HL-60 (cell line): ENCODE measurements around the gene TMEM140.

Source experiments
- DNase-seq, 2 experiments: peaks; one replicate each; pipeline ENCODE4 v3.0.0-alpha.2; 2010 to 2020; ENCODE audit warnings: low read depth in 1 of 2, low spot score in 1 of 2
- H3K27ac ChIP-seq: fragments of 250-450 bp; sonication (Bioruptor Pico); replicated peaks from 2 replicates; pipeline ENCODE4 v1.5.1; 2020; ENCODE audit warnings: mild to moderate bottlenecking, moderate library complexity
- H3K27me3 ChIP-seq: fragments of 250-450 bp; sonication (Bioruptor Pico); 2 replicates; pipeline ENCODE4 v1.5.1; 2021; ENCODE audit warnings: mild to moderate bottlenecking, moderate library complexity; ENCODE audit not compliant: insufficient read depth, poor library complexity, severe bottlenecking
- H3K4me3 ChIP-seq: replicated peaks from 2 replicates; pipeline ENCODE4 v1.5.1; 2011; ENCODE audit warnings: mild to moderate bottlenecking, control low read depth, low read length; ENCODE audit not compliant: insufficient read depth
- GABPA ChIP-seq: IDR thresholded peaks from 2 replicates; pipeline ENCODE4 v1.6.1; 2012; ENCODE audit warnings: low read depth
- POLR2AphosphoS5 ChIP-seq: IDR thresholded peaks from 2 replicates; pipeline ENCODE4 v1.6.1; 2012; ENCODE audit warnings: low read depth
- REST ChIP-seq: IDR thresholded peaks from 2 replicates; pipeline ENCODE4 v1.6.1; 2012; ENCODE audit warnings: low read depth; ENCODE audit not compliant: insufficient replicate concordance
- SPI1 ChIP-seq: IDR thresholded peaks from 2 replicates; pipeline ENCODE4 v1.6.1; 2012; ENCODE audit warnings: low read depth, mild to moderate bottlenecking, borderline replicate concordance
- TF ChIP-seq, protein P1 (sequence below): IDR thresholded peaks from one replicate; pipeline ENCODE4 v1.5.1; 2011; ENCODE audit warnings: low read length, control low read depth, inconsistent platforms; ENCODE audit not compliant: insufficient read depth

The TMEM140 gene

GRCh38 chr7:135161669-135162068 lies 13.8 kb downstream of the TMEM140 start:
- H3K27me3 ChIP-seq = no peaks in the 10 kb centered on the region
- TF ChIP-seq POLR2AphosphoS5 = no peak
- no peak for TF ChIP-seq GABPA
- no peak for DNase-seq
- H3K4me3 ChIP-seq = no peak overlapping the region
- peak overlapping the region; percentile 92 for H3K27ac ChIP-seq

DNA sequence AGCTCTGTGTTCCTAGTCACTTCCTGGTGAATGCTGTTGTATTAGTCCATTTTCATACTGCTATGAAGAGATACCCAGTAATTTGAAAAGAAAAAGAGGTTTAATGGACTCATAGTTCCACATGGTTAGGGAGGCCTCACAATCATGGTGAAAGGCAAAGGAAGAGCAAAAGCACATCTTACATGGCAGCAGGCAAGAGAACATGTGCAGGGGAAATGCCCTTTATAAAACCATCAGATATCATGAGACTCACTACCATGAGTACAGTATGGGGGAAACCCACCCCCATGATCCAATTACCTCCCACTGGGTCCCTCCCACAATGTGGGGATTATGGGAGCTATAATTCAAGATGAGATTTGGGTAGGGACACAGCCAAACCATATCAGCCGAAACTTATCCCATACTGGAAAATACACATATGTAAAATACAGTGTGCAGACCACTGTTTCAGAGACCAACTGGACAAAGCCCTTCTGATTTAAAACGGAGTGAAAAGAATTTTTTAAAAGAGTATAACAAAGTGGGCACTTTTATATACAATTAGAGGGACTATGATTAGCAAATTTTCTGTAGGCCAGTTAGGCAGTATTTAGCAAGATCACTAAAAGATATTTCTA lies 14.6 kb downstream of the TMEM140 start:
- TF ChIP-seq GABPA = no peak
- no peak for TF ChIP-seq REST
- TF ChIP-seq, protein P1, sequence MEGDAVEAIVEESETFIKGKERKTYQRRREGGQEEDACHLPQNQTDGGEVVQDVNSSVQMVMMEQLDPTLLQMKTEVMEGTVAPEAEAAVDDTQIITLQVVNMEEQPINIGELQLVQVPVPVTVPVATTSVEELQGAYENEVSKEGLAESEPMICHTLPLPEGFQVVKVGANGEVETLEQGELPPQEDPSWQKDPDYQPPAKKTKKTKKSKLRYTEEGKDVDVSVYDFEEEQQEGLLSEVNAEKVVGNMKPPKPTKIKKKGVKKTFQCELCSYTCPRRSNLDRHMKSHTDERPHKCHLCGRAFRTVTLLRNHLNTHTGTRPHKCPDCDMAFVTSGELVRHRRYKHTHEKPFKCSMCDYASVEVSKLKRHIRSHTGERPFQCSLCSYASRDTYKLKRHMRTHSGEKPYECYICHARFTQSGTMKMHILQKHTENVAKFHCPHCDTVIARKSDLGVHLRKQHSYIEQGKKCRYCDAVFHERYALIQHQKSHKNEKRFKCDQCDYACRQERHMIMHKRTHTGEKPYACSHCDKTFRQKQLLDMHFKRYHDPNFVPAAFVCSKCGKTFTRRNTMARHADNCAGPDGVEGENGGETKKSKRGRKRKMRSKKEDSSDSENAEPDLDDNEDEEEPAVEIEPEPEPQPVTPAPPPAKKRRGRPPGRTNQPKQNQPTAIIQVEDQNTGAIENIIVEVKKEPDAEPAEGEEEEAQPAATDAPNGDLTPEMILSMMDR = no peak
- TF ChIP-seq POLR2AphosphoS5 = no peak
- no peak for TF ChIP-seq SPI1
- Histone ChIP-seq H3K27me3 (no peaks in the 10 kb centered on the region), H3K27ac (peak overlapping the region; percentile 92), H3K4me3 (no peak overlapping the region)
- no peak for DNase-seq

DNA sequence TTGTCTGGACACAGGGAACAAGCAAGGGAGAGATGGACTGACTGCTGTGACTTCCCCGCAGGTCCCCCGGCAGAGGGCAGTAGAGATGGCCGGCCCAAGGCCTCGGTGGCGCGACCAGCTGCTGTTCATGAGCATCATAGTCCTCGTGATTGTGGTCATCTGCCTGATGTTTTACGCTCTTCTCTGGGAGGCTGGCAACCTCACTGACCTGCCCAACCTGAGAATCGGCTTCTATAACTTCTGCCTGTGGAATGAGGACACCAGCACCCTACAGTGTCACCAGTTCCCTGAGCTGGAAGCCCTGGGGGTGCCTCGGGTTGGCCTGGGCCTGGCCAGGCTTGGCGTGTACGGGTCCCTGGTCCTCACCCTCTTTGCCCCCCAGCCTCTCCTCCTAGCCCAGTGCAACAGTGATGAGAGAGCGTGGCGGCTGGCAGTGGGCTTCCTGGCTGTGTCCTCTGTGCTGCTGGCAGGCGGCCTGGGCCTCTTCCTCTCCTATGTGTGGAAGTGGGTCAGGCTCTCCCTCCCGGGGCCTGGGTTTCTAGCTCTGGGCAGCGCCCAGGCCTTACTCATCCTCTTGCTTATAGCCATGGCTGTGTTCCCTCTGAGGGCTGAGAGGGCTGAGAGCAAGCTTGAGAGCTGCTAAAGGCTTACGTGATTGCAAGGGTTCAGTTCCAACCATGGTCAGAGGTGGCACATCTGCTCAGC lies 16.6 kb downstream of the TMEM140 start:
- no peak overlapping the region for H3K4me3 ChIP-seq
- H3K27me3 ChIP-seq = no peaks in the 10 kb centered on the region
- no peak for DNase-seq
- TF ChIP-seq POLR2AphosphoS5 (peak; percentile 16; the same call in 1 of the 2 replicates), SPI1 (no peak)
- no peak overlapping the region for H3K27ac ChIP-seq

GRCh38 chr7:135165862-135166261 lies 18.0 kb downstream of the TMEM140 start:
- TF ChIP-seq REST (no peak), SPI1 (no peak), GABPA (no peak), POLR2AphosphoS5 (no peak)
- TF ChIP-seq, protein P1 = no peak
- Histone ChIP-seq H3K27ac (no peak overlapping the region), H3K27me3 (no peaks in the 10 kb centered on the region), H3K4me3 (no peak overlapping the region)
- no peak for DNase-seq
